LNCaP clone FGC (cell line): Measurements from ENCODE around the gene RNF14.

Experiments used
- DNase-seq: peaks from one replicate; pipeline ENCODE4 v3.0.0-alpha.2; 2011; ENCODE audit warnings: low read depth
- H3K4me3 ChIP-seq: 2 replicates; pipeline ENCODE4 v1.5.1; 2011; ENCODE audit warnings: mild to moderate bottlenecking, low read depth, low read length, control low read depth
- CTCF ChIP-seq: IDR thresholded peaks from 2 replicates; pipeline ENCODE4 v1.5.1; 2012; ENCODE audit warnings: mild to moderate bottlenecking; ENCODE audit not compliant: control insufficient read depth, insufficient read depth; ENCODE audit errors: extremely low read depth

RNF14 gene

DNA sequence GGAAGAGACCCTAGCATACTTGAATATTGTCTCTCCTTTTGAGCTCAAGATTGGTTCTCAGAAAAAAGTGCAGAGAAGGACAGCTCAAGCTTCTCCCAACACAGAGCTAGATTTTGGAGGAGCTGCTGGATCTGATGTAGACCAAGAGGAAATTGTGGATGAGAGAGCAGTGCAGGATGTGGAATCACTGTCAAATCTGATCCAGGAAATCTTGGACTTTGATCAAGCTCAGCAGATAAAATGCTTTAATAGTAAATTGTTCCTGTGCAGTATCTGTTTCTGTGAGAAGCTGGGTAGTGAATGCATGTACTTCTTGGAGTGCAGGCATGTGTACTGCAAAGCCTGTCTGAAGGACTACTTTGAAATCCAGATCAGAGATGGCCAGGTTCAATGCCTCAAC is 9.5 kb downstream of the RNF14 start:
- no peak for TF ChIP-seq CTCF
- no peak overlapping the region for H3K4me3 ChIP-seq
- no peak for DNase-seq

DNA sequence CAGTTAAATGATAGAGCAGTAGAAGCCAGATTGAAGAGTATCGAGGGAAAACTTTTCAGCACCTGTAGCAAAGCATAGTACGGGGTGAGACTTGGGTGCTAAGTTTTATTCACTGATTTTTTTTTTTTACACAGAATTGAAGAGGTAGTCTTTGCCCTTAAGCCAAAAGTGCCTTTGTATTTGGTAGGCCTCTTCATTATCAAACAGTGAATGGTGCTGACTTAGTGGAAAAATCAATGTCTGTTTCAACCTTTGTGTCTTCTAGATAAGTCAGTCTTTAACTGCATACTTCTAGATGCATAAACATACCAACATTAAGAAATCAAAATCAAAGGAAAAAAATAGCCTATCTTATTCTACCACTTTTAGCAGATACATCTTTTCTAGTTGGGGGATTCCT is 13.7 kb downstream of the RNF14 start:
- DNase-seq, result no peak
- TF ChIP-seq CTCF, result no peak
- H3K4me3 ChIP-seq, result no peak overlapping the region

DNA sequence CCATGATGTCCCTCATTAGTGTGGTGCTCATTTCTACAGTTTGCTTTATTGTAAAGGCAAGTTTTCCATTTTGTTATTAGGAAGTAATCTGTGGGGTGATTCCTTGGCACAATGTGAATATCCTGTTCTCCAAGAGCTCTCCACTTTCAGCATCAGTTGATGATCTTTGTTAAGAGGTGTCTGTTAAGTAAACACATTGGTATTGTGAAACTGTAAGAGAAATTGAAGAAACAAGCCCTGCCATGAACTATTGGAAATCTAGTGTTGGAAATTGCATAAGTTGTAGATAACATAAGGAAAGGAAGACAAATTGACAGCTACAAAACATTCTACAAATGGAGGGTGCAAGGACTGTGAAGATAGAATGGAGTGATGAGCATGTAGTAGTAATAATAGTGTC is 17.2 kb downstream of the RNF14 start:
- no peak for TF ChIP-seq CTCF
- H3K4me3 ChIP-seq, result no peak overlapping the region
- no peak for DNase-seq

DNA sequence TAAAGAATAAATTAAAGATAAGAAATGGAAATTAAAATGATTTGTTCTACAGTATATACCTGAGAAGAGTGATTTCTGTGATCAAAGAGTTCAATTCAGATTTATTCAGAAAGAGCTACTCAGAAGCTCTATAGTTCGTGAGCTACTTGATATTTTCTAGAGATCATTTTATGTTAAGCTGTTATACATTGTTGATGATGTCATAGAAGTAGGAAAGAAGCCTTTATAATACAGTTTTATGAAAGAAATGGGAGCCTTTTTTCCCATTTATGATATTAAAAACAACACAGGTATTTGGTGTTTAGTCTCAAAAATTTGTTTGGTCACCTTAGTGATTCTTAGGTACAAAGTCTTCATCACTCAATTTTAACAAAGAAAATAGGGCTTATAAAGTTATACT is 20.8 kb downstream of the RNF14 start:
- no peak for DNase-seq
- no peak for TF ChIP-seq CTCF
- no peak overlapping the region for H3K4me3 ChIP-seq

DNA sequence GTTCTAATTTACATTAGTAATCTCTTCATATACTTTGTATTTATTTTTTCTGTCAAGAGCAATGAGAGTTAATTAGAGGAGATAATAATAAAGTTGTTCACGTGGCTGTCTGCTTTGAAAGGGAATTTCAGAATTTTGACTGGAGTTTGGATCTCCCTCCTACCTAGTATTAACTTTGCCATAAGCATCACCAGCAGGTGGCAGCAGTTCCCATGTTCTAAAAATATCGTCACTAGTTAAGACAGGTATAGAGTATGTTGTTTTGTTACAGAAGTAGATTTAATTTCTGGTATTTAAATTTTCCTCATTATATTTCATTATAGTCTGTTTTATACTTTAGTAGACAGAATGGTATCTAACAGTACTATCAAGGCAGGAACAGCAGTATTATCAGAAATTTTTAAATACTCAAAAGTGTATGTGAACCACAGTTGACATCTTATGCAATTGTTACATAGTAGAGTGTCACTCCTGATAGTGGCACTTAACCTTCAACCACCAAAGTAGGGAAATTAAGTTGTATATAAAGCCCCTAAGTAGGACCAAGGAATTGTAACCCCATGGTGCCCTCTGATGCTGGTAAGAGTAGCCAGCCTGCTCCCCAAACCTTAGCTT is 23.6 kb downstream of the RNF14 start:
- H3K4me3 ChIP-seq, result no peak overlapping the region
- peak; percentile 83 for TF ChIP-seq CTCF
- DNase-seq, result peak; percentile 36

DNA sequence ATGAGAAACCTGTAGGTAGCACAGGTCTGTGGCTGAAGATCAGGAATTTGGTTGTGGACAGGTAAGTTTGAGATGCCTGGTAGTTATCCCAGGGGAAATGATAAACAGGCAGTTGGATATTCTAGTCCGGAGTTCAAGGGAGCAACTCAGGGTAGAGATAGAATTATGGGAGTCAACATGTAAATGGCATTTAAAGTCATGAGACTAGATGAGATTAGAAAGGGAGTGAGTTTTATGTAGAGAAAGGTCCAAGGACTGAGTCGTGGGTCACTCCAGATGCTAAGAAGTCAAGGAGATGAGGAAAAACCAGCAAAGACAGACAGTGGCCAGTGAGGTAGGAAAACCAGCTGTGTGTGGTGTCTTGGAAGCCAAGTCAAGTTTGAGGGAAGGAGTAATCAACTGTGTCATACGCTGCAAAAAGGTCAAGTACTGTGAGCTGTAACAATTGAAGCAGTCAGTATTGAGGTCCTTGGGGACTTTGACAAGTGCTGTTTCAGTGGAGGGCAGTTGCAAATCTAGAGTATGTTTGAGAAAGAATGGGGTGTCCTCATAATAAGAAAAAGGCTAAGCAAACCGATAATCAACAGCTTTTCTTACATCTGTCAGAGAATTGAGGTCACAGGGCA is 25.7 kb downstream of the RNF14 start:
- no peak overlapping the region for H3K4me3 ChIP-seq
- TF ChIP-seq CTCF, result no peak

DNA sequence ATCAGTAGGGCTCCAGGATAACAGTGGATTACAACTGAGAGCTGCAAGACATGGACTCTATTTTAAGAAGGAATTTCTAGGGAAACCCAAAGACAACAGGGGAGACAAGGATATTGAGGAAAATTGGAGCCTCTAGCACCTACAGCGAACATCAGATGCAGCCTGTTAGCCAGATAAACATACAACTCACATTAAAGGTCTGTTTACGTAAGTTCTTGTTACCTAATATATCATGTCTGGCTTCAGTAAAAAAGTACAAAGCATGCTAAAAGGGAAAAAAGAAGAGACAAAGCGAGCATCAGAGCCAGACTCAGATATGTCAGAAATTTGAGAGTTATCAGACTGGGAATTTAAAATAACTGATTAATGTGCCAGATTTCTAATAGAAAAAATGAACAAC is 26.8 kb downstream of the RNF14 start:
- no peak for TF ChIP-seq CTCF
- no peak overlapping the region for H3K4me3 ChIP-seq
- DNase-seq, result no peak

More for the DNA sequence above, 25.7 kb downstream of the RNF14 start:
- no peak for DNase-seq
